ENCODE measurements around the gene GPATCH11. TPM values are rescaled to one million over a fixed set of nuclear protein-coding genes. Genes with fewer than 3 reads are reported as not detected.

GPATCH11 gene
- 2.0 and 4.0 TPM in 2 replicates for polyA plus RNA-seq (2011; rRNA removed)
- polyA minus RNA-seq (2011; rRNA and poly(A)+ RNA removed), result 0.85 and 0.87 TPM in 2 replicates

GRCh38 chr2:37083873-37084794 lies at the start of gene GPATCH11, which contains the start of gene HEATR5B:
GPATCH11 (plus strand) TSS chr2:37084518; CDS start chr2:37088382, 3,864 bp downstream.
HEATR5B (minus strand) TSS chr2:37084372; CDS start chr2:37083414, 958 bp downstream.
- DNase-seq (ENCODE audit: low read depth), result peak; percentile 93
- Histone ChIP-seq H3K4me3 (ENCODE audit: low read depth, low read length) (peak within 1 kb of the TSS; percentile 72), H3K27me3 (ENCODE audit: control insufficient read depth, insufficient read depth, low read length) (no peaks in the 10 kb centered on the region), H3K36me3 (ENCODE audit: control insufficient read depth, insufficient read depth, low read length) (peaks cover 2% of the 10 kb centered on the region; the same call in 1 of the 2 replicates)
- POLR2A ChIA-PET, result no interaction called here
- CTCF ChIA-PET, result no interaction called here
- no peak for TF ChIP-seq CTCF (IDR thresholded peaks at IDR 0.05; ENCODE audit: insufficient read depth, low read depth, low read length)

- CTCF ChIA-PET, result no interaction called here
- no peak for TF ChIP-seq CTCF (IDR thresholded peaks at IDR 0.05; ENCODE audit: insufficient read depth, low read depth, low read length)
- Histone ChIP-seq H3K27me3 (ENCODE audit: control insufficient read depth, insufficient read depth, low read length) (no peaks in the 10 kb centered on the region), H3K4me3 (ENCODE audit: low read depth, low read length) (no peak overlapping the region), H3K36me3 (ENCODE audit: control insufficient read depth, insufficient read depth, low read length) (peaks cover 2% of the 10 kb centered on the region)
- no peak for DNase-seq (ENCODE audit: low read depth)
- POLR2A ChIA-PET, result no interaction called here
Observed at GRCh38 chr2:37037771-37038170, 46.5 kb upstream of the GPATCH11 start.

- TF ChIP-seq CTCF (IDR thresholded peaks at IDR 0.05; ENCODE audit: insufficient read depth, low read depth, low read length), result no peak
- Histone ChIP-seq H3K4me3 (ENCODE audit: low read depth, low read length) (no peak overlapping the region), H3K27me3 (ENCODE audit: control insufficient read depth, insufficient read depth, low read length) (no peaks in the 10 kb centered on the region), H3K36me3 (ENCODE audit: control insufficient read depth, insufficient read depth, low read length) (peaks cover 3% of the 10 kb centered on the region)
- POLR2A ChIA-PET, result no interaction called here
- DNase-seq (ENCODE audit: low read depth), result no peak
- CTCF ChIA-PET, result no interaction called here
Observed at GRCh38 chr2:37039580-37039979, 44.7 kb upstream of the GPATCH11 start.

GRCh38 chr2:37052600-37053332 lies 31.6 kb upstream of the GPATCH11 start:
- Histone ChIP-seq H3K27me3 (ENCODE audit: control insufficient read depth, insufficient read depth, low read length) (no peaks in the 10 kb centered on the region), H3K4me3 (ENCODE audit: low read depth, low read length) (no peak overlapping the region), H3K36me3 (ENCODE audit: control insufficient read depth, insufficient read depth, low read length) (peaks cover 3% of the 10 kb centered on the region)
- ChIA-PET POLR2A (no interaction called here), CTCF (no interaction called here)
- no peak for DNase-seq (ENCODE audit: low read depth)
- no peak for TF ChIP-seq CTCF (IDR thresholded peaks at IDR 0.05; ENCODE audit: insufficient read depth, low read depth, low read length)

GRCh38 chr2:37059841-37060240 lies 24.5 kb upstream of the GPATCH11 start:
- peaks cover 4% of the 10 kb centered on the region for H3K36me3 ChIP-seq (ENCODE audit: control insufficient read depth, insufficient read depth, low read length)
- no peak for TF ChIP-seq CTCF (IDR thresholded peaks at IDR 0.05; ENCODE audit: insufficient read depth, low read depth, low read length)
- no peaks in the 10 kb centered on the region for H3K27me3 ChIP-seq (ENCODE audit: control insufficient read depth, insufficient read depth, low read length)
- H3K4me3 ChIP-seq (ENCODE audit: low read depth, low read length), result no peak overlapping the region
- DNase-seq (ENCODE audit: low read depth), result no peak
- ChIA-PET CTCF (interaction anchor here (0.7 to 1.2 kb wide), 2 partner anchors 18 to 19 kb away, joined by 3 read pairs; no protein-coding TSS in a partner anchor), POLR2A (no interaction called here)
